OCI-LY3 (cell line): ENCODE measurements around the gene DPM1.

ENCODE experiments used
- H2AFZ ChIP-seq: fragments of 200-600, 300-600 bp; shearing (Covaris generic); 2 replicates; pipeline ENCODE4 v1.6.0; 2014; ENCODE audit warnings: antibody characterized with exemption, low read depth, low read length
- H3K27ac ChIP-seq: fragments of 200-600, 300-600 bp; sonication (generic); 2 replicates; pipeline ENCODE4 v1.5.1; 2014; ENCODE audit warnings: mild to moderate bottlenecking, low read length, moderate library complexity, mixed read lengths
- H3K27me3 ChIP-seq: fragments of 200-600, 300-600 bp; sonication (generic); 2 replicates; pipeline ENCODE4 v1.6.1; 2014; ENCODE audit warnings: low read depth, low read length, mixed read lengths
- H3K36me3 ChIP-seq: fragments of 200-600, 300-600 bp; sonication (generic); replicated peaks from 2 replicates; pipeline ENCODE3; 2014; ENCODE audit warnings: low read depth, low read length, mixed read lengths
- H3K4me1 ChIP-seq: fragments of 300-600, 200-600 bp; sonication (generic); 2 replicates; pipeline ENCODE4 v1.6.1; 2014; ENCODE audit warnings: low read length, mixed read lengths
- H3K4me2 ChIP-seq: fragments of 200-600, 300-600 bp; sonication (generic); 2 replicates; pipeline ENCODE4 v1.6.1; 2014; ENCODE audit warnings: low read length, mixed read lengths
- H3K4me3 ChIP-seq: fragments of 300-600, 200-600 bp; sonication (generic); 2 replicates; pipeline ENCODE4 v1.5.1; 2014; ENCODE audit warnings: antibody characterized with exemption, mild to moderate bottlenecking, low read length, moderate library complexity
- H3K79me2 ChIP-seq: fragments of 300-600, 200-600 bp; shearing (Covaris generic); 2 replicates; pipeline ENCODE4 v1.6.1; 2014; ENCODE audit warnings: mild to moderate bottlenecking, low read length, mixed read lengths
- H3K9ac ChIP-seq: fragments of 300-600, 200-600 bp; shearing (Covaris generic); 2 replicates; pipeline ENCODE4 v1.6.0; 2014; ENCODE audit warnings: mild to moderate bottlenecking, low read length, moderate library complexity
- H3K9me3 ChIP-seq: fragments of 200-600, 300-600 bp; shearing (Covaris generic); 2 replicates; pipeline ENCODE4 v1.6.1; 2014; ENCODE audit warnings: low read length, mixed read lengths; ENCODE audit not compliant: insufficient read depth
- H4K20me1 ChIP-seq: fragments of 200-600, 300-600 bp; sonication (generic); 2 replicates; pipeline ENCODE4 v1.6.1; 2016; ENCODE audit warnings: low read length, mixed read lengths; ENCODE audit not compliant: insufficient read depth
- EZH2phosphoT487 ChIP-seq: fragments of 200-600 bp; shearing (Covaris generic); IDR thresholded peaks from 2 replicates; pipeline ENCODE4 v1.6.1; 2018; ENCODE audit warnings: antibody characterized with exemption, mixed run types, low read depth
- TF ChIP-seq, protein P1 (sequence below): fragments of 200-600, 300-600 bp; sonication (generic); IDR thresholded peaks from 2 replicates; pipeline ENCODE4 v1.5.1; 2014; ENCODE audit warnings: antibody characterized with exemption, low read length, low read depth

Gene DPM1

DNA sequence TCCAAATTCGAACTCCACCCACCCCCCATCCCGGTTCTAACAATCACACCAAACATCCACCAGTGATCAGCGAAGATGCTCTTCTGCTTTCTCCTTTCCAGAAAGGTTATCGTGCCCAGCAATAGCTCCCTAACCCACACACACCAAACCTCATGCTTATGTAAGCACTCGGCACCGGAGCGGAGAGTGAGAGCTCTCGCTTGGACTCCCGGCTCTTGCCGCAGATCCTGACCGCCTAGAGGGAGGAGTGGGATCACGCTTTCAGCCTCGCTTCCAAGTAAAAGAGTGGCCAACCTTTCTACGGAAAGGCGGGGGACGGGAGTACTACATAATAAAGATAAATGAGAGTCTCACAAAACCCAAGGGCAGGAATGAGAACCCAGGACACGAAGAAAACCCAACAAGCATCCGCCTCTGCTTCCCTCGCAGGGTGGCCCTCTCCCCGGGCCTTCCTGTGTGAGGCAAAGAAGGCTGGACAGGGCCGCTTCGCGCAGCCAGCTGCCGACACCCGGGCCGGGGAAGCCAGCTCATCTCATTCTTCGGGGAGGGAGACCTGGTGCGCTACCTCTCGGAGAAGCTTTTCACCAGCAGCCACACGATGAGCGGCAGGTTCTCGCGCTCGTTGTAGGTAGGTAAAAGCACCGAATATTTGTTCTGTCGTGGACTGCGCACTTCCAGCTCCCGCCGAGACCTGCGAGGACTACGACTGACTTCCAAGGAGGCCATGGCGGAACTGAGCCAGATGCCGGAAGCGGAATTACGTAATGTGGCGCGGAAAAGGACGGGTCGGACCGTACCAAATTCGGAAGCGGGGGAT lies at the start of gene DPM1:
TSS of gene DPM1 (minus strand) at position 735 of the 817 bp plus-strand sequence. CDS start at position 726, 9 bp downstream.
- Histone ChIP-seq H3K4me2 (peak within 1 kb of the TSS; percentile 91), H4K20me1 (peaks cover 23% of the 10 kb centered on the region), H3K4me1 (peaks cover 20% of the 10 kb centered on the region), H3K79me2 (peaks cover 84% of the 10 kb centered on the region), H3K27me3 (no peaks in the 10 kb centered on the region), H3K9me3 (no peaks in the 10 kb centered on the region), H3K4me3 (peak within 1 kb of the TSS; percentile 87), H2AFZ (peak within 1 kb of the TSS; percentile 79), H3K9ac (peak within 1 kb of the TSS; percentile 80), H3K27ac (peak within 1 kb of the TSS; percentile 56), H3K36me3 (peaks cover 35% of the 10 kb centered on the region)
- TF ChIP-seq, protein P1, sequence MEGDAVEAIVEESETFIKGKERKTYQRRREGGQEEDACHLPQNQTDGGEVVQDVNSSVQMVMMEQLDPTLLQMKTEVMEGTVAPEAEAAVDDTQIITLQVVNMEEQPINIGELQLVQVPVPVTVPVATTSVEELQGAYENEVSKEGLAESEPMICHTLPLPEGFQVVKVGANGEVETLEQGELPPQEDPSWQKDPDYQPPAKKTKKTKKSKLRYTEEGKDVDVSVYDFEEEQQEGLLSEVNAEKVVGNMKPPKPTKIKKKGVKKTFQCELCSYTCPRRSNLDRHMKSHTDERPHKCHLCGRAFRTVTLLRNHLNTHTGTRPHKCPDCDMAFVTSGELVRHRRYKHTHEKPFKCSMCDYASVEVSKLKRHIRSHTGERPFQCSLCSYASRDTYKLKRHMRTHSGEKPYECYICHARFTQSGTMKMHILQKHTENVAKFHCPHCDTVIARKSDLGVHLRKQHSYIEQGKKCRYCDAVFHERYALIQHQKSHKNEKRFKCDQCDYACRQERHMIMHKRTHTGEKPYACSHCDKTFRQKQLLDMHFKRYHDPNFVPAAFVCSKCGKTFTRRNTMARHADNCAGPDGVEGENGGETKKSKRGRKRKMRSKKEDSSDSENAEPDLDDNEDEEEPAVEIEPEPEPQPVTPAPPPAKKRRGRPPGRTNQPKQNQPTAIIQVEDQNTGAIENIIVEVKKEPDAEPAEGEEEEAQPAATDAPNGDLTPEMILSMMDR = no peak
- no peak for TF ChIP-seq EZH2phosphoT487

- no peak overlapping the region for H3K4me3 ChIP-seq
- TF ChIP-seq, protein P1 = no peak
- no peak for TF ChIP-seq EZH2phosphoT487
- no peak overlapping the region for H3K4me2 ChIP-seq
- no peaks in the 10 kb centered on the region for H3K9me3 ChIP-seq
- no peaks in the 10 kb centered on the region for H4K20me1 ChIP-seq
- H3K36me3 ChIP-seq = no peaks in the 10 kb centered on the region
- H2AFZ ChIP-seq = no peak overlapping the region
- H3K4me1 ChIP-seq = no peaks in the 10 kb centered on the region
- peaks cover 32% of the 10 kb centered on the region for H3K27me3 ChIP-seq
- H3K9ac ChIP-seq = no peak overlapping the region
- H3K79me2 ChIP-seq = no peaks in the 10 kb centered on the region
- H3K27ac ChIP-seq = no peak overlapping the region
Observed at GRCh38 chr20:51005214-51005613, 46.9 kb upstream of the DPM1 start.

DNA sequence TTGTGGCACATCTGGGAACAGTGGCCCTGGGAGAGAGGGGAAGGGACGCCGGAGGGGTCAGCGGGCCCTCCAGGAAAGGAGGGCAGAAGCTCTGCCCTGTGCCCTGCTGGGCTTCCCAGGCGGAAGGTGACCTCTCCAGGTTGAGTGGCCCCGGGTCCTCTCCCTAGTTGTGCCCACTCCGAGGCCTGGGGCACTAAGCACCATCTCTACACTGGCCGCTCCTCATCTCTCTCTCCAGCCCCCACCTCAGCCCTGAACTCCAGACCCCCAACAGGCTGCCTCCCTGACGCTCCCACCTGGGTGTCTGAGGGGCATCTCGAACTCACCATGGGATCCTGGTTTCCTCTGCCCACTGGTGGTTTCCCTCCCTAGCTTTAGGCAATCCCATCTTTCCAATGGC lies 46.4 kb upstream of the DPM1 start:
- no peaks in the 10 kb centered on the region for H3K9me3 ChIP-seq

GRCh38 chr20:51004305-51004727 lies 46.0 kb upstream of the DPM1 start:
- no peak overlapping the region for H3K4me2 ChIP-seq
- H4K20me1 ChIP-seq = no peaks in the 10 kb centered on the region
- no peaks in the 10 kb centered on the region for H3K4me1 ChIP-seq
- H3K4me3 ChIP-seq = no peak overlapping the region
- H3K79me2 ChIP-seq = no peaks in the 10 kb centered on the region
- no peaks in the 10 kb centered on the region for H3K9me3 ChIP-seq
- no peak overlapping the region for H2AFZ ChIP-seq
- peaks cover 40% of the 10 kb centered on the region for H3K27me3 ChIP-seq
- H3K9ac ChIP-seq = no peak overlapping the region
- no peak for TF ChIP-seq EZH2phosphoT487
- TF ChIP-seq, protein P1 = no peak
- no peak overlapping the region for H3K27ac ChIP-seq
- no peaks in the 10 kb centered on the region for H3K36me3 ChIP-seq

More for the DNA sequence above, 46.4 kb upstream of the DPM1 start:
- Histone ChIP-seq H3K79me2 (no peaks in the 10 kb centered on the region), H3K36me3 (no peaks in the 10 kb centered on the region), H3K9ac (no peak overlapping the region), H2AFZ (no peak overlapping the region), H3K27ac (no peak overlapping the region), H3K27me3 (peaks cover 36% of the 10 kb centered on the region), H3K4me2 (no peak overlapping the region), H3K4me1 (no peaks in the 10 kb centered on the region), H4K20me1 (no peaks in the 10 kb centered on the region), H3K4me3 (no peak overlapping the region)
- TF ChIP-seq, protein P1 = no peak
- TF ChIP-seq EZH2phosphoT487 = no peak
